Fibroblast of pulmonary artery (primary cell): ENCODE data around the gene THAP5.

Experiments used
- DNase-seq: peaks from one replicate; pipeline ENCODE4 v3.0.0-alpha.2; 2010; ENCODE audit warnings: low read depth
- H3K4me3 ChIP-seq: replicated peaks from 2 replicates; pipeline ENCODE4 v1.5.1; 2011; ENCODE audit warnings: low read depth, mild to moderate bottlenecking, control low read depth, low read length, moderate library complexity
- TF ChIP-seq, protein P1 (sequence below): IDR thresholded peaks from 2 replicates; pipeline ENCODE4 v1.5.1; 2011; ENCODE audit warnings: mild to moderate bottlenecking, control low read depth, low read length, inconsistent platforms; ENCODE audit errors: missing control alignments

Gene THAP5

GRCh38 chr7:108572480-108572879 is 3.0 kb upstream of the THAP5 start:
- H3K4me3 ChIP-seq = no peak overlapping the region
- TF ChIP-seq, protein P1, sequence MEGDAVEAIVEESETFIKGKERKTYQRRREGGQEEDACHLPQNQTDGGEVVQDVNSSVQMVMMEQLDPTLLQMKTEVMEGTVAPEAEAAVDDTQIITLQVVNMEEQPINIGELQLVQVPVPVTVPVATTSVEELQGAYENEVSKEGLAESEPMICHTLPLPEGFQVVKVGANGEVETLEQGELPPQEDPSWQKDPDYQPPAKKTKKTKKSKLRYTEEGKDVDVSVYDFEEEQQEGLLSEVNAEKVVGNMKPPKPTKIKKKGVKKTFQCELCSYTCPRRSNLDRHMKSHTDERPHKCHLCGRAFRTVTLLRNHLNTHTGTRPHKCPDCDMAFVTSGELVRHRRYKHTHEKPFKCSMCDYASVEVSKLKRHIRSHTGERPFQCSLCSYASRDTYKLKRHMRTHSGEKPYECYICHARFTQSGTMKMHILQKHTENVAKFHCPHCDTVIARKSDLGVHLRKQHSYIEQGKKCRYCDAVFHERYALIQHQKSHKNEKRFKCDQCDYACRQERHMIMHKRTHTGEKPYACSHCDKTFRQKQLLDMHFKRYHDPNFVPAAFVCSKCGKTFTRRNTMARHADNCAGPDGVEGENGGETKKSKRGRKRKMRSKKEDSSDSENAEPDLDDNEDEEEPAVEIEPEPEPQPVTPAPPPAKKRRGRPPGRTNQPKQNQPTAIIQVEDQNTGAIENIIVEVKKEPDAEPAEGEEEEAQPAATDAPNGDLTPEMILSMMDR = no peak
- DNase-seq = no peak

- H3K4me3 ChIP-seq = peak overlapping the region; percentile 91
Measured at GRCh38 chr7:108570146-108570755, 745 bp upstream of the THAP5 start.

GRCh38 chr7:108568801-108569380 is 615 bp downstream of the THAP5 start:
- TF ChIP-seq, protein P1 = no peak
- DNase-seq = no peak
- peak overlapping the region; percentile 91 for H3K4me3 ChIP-seq

More at GRCh38 chr7:108570146-108570755, 745 bp upstream of the THAP5 start:
- TF ChIP-seq, protein P1 = no peak
- DNase-seq = peak; percentile 49

GRCh38 chr7:108565987-108566386 is 3.5 kb downstream of the THAP5 start:
- DNase-seq = no peak
- TF ChIP-seq, protein P1 = no peak
- no peak overlapping the region for H3K4me3 ChIP-seq

- DNase-seq = peak; percentile 10
- TF ChIP-seq, protein P1 = no peak
- no peak overlapping the region for H3K4me3 ChIP-seq
Measured at GRCh38 chr7:108561047-108561619, 8.4 kb downstream of the THAP5 start.

GRCh38 chr7:108559253-108559652 is 10.3 kb downstream of the THAP5 start:
- TF ChIP-seq, protein P1 = no peak
- no peak overlapping the region for H3K4me3 ChIP-seq
- no peak for DNase-seq
